GM23248 (cell line): ENCODE data around the gene MICAL1. TPM values are rescaled to one million over a fixed set of nuclear protein-coding genes. Genes with fewer than 3 reads are reported as not detected.

Experiments
- DNase-seq: peaks from one replicate; pipeline ENCODE4 v3.0.0-alpha.2; 2015
- H2AFZ ChIP-seq: fragments of 200-600 bp; sonication (generic); 2 replicates; pipeline ENCODE4 v1.6.1; 2016; ENCODE audit warnings: antibody characterized with exemption
- H3F3A ChIP-seq: fragments of 200-600 bp; sonication (generic); 2 replicates; pipeline ENCODE4 v1.6.1; 2016; ENCODE audit warnings: mild to moderate bottlenecking, antibody characterized with exemption, mixed run types; ENCODE audit not compliant: insufficient read depth
- H3K27ac ChIP-seq: fragments of 200-600 bp; sonication (generic); 2 replicates; pipeline ENCODE4 v1.5.1; 2016; ENCODE audit warnings: mild to moderate bottlenecking
- H3K27me3 ChIP-seq: fragments of 200-600 bp; sonication (generic); replicated peaks from 2 replicates; pipeline ENCODE4 v1.6.1; 2016; ENCODE audit warnings: mild to moderate bottlenecking; ENCODE audit not compliant: insufficient read depth
- H3K36me3 ChIP-seq: fragments of 200-600 bp; sonication (generic); 2 replicates; pipeline ENCODE4 v1.6.1; 2016; ENCODE audit warnings: low read depth, mild to moderate bottlenecking
- H3K4me1 ChIP-seq: fragments of 200-600 bp; sonication (generic); 2 replicates; pipeline ENCODE4 v1.6.1; 2016; ENCODE audit warnings: mild to moderate bottlenecking; ENCODE audit not compliant: insufficient read depth
- H3K4me2 ChIP-seq: fragments of 200-600 bp; sonication (generic); one replicate; pipeline ENCODE4 v1.6.1; 2016; ENCODE audit warnings: mild to moderate bottlenecking; ENCODE audit not compliant: unreplicated experiment
- H3K4me3 ChIP-seq: fragments of 200-600 bp; sonication (generic); 2 replicates; pipeline ENCODE4 v1.5.1; 2016; ENCODE audit warnings: mild to moderate bottlenecking
- H3K79me2 ChIP-seq: fragments of 200-600 bp; sonication (generic); 2 replicates; pipeline ENCODE4 v1.6.1; 2016; ENCODE audit warnings: mild to moderate bottlenecking; ENCODE audit not compliant: insufficient read depth
- H3K9ac ChIP-seq: fragments of 200-600 bp; sonication (generic); 2 replicates; pipeline ENCODE4 v1.6.1; 2016; ENCODE audit warnings: mild to moderate bottlenecking
- H3K9me2 ChIP-seq: fragments of 200-600 bp; sonication (generic); 2 replicates; pipeline ENCODE4 v1.6.1; 2016; ENCODE audit warnings: mixed run types, mild to moderate bottlenecking, moderate library complexity; ENCODE audit not compliant: insufficient read depth
- H3K9me3 ChIP-seq: fragments of 200-600 bp; sonication (generic); one replicate; pipeline ENCODE4 v1.6.1; 2017; ENCODE audit warnings: low read depth
- H4K20me1 ChIP-seq: fragments of 200-600 bp; sonication (generic); 2 replicates; pipeline ENCODE4 v1.6.0; 2016; ENCODE audit not compliant: insufficient read depth
- EZH2 ChIP-seq: fragments of 200-600 bp; sonication (generic); IDR thresholded peaks from 2 replicates; pipeline ENCODE4 v1.6.1; 2018; ENCODE audit warnings: antibody characterized with exemption, mild to moderate bottlenecking; ENCODE audit not compliant: insufficient read depth, poor library complexity, severe bottlenecking
- EZH2phosphoT487 ChIP-seq: fragments of 200-600 bp; sonication (generic); IDR thresholded peaks from 2 replicates; pipeline ENCODE4 v1.6.1; 2018; ENCODE audit warnings: antibody characterized with exemption, moderate library complexity, mild to moderate bottlenecking, low read depth; ENCODE audit not compliant: insufficient read depth
- WGBS, 2 experiments: methylation state at CpG; one replicate each; pipeline ENCODE4 v1.1.6; 2015 to 2017; ENCODE audit warnings: low lambda C conversion rate in 2 of 2, low coverage in 1 of 2; ENCODE audit errors: missing lambda C conversion rate in 2 of 2; 5-methylcytosine and 5-hydroxymethylcytosine counted together
- in situ Hi-C: fragments of 300-500 bp; cut with MboI; formaldehyde crosslinking; loops from 2 replicates; pipeline ENCODE4 v1.15.0; 2020
- polyA plus RNA-seq: library from polyadenylated mRNA; unstranded; fragments of >200 nt; fragmentation: Nextera tagmentation; extraction: Ambion mirVana; gene quantifications from 2 replicates; pipeline ENCODE4 v1.2.1, GENCODE V29; 2016
- total RNA-seq: library from RNA; depleted of rRNA; stranded (reverse); fragments of >200 nt; shearing (Covaris generic); gene quantifications from 2 replicates; pipeline ENCODE4 v1.2.3, GENCODE V29; 2014

Gene MICAL1
- total and polyA plus RNA-seq, 2 experiments from 2014 or later = 26.1 to 57.8 TPM

DNA sequence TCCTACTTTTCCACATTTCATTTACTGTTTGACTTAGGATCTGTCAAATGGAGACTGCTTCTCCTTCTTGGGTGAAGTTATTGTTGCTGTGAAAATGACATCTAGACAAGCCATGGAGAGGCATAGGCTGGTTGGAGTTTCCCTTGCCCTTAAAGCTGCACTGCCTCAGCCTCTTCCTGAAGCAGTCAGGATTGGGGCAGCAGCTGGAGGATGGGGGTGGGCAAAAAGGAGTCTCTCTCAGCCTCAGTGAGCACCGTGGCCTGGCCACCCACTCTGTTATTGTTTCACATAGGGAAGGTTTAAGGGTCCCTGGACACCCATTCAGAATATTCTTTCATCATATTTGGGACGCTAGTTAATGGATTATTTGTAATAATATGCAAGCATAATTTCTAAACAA is 35.1 kb upstream of the MICAL1 start:
- H3F3A ChIP-seq = no peaks in the 10 kb centered on the region
- peaks cover 3% of the 10 kb centered on the region; the same call in 1 of the 2 replicates for H3K9me2 ChIP-seq
- no peak overlapping the region for H3K4me3 ChIP-seq
- in situ Hi-C loops = no loop called here
- H3K9me3 ChIP-seq = no peaks in the 10 kb centered on the region
- no peak overlapping the region for H2AFZ ChIP-seq
- H3K27me3 ChIP-seq = no peaks in the 10 kb centered on the region
- no peaks in the 10 kb centered on the region for H4K20me1 ChIP-seq
- DNase-seq = no peak
- 53 to 59% methylated on average over 2 of the region's 2 CpGs for WGBS, 2 experiments
- no peaks in the 10 kb centered on the region for H3K4me1 ChIP-seq
- no peaks in the 10 kb centered on the region for H3K79me2 ChIP-seq
- no peak overlapping the region for H3K27ac ChIP-seq
- no peak for TF ChIP-seq EZH2
- TF ChIP-seq EZH2phosphoT487 = no peak
- H3K9ac ChIP-seq = no peak overlapping the region
- H3K36me3 ChIP-seq = no peaks in the 10 kb centered on the region
- no peak overlapping the region for H3K4me2 ChIP-seq

- TF ChIP-seq EZH2phosphoT487 (no peak), EZH2 (no peak)
- Histone ChIP-seq H3K27me3 (no peaks in the 10 kb centered on the region), H4K20me1 (no peaks in the 10 kb centered on the region), H3K9me2 (peaks cover 3% of the 10 kb centered on the region; the same call in 1 of the 2 replicates), H3K9me3 (no peaks in the 10 kb centered on the region), H2AFZ (no peak overlapping the region), H3K36me3 (no peaks in the 10 kb centered on the region), H3F3A (peaks cover 8% of the 10 kb centered on the region), H3K4me2 (no peak overlapping the region), H3K4me3 (no peak overlapping the region), H3K79me2 (no peaks in the 10 kb centered on the region), H3K27ac (no peak overlapping the region), H3K9ac (no peak overlapping the region), H3K4me1 (no peaks in the 10 kb centered on the region)
- DNase-seq = no peak
- in situ Hi-C loops = no loop called here
These were observed 32.4 kb upstream of the MICAL1 start for GRCh38 chr6:109488001-109488400.

GRCh38 chr6:109486068-109486467 is 30.5 kb upstream of the MICAL1 start:
- Histone ChIP-seq H3K9me2 (peaks cover 3% of the 10 kb centered on the region; the same call in 1 of the 2 replicates), H2AFZ (no peak overlapping the region), H3K27me3 (no peaks in the 10 kb centered on the region), H3K9ac (no peak overlapping the region), H3K4me1 (peaks cover 7% of the 10 kb centered on the region), H3K4me2 (no peak overlapping the region), H3F3A (peaks cover 8% of the 10 kb centered on the region), H4K20me1 (no peaks in the 10 kb centered on the region), H3K36me3 (peaks cover 8% of the 10 kb centered on the region; the same call in 1 of the 2 replicates), H3K9me3 (no peaks in the 10 kb centered on the region), H3K79me2 (peaks cover 12% of the 10 kb centered on the region), H3K27ac (no peak overlapping the region), H3K4me3 (no peak overlapping the region)
- no peak for DNase-seq
- no peak for TF ChIP-seq EZH2phosphoT487
- TF ChIP-seq EZH2 = no peak
- in situ Hi-C loops = no loop called here
- 97 to 100% methylated on average over 1 of the region's 1 CpG for WGBS, 2 experiments

DNA sequence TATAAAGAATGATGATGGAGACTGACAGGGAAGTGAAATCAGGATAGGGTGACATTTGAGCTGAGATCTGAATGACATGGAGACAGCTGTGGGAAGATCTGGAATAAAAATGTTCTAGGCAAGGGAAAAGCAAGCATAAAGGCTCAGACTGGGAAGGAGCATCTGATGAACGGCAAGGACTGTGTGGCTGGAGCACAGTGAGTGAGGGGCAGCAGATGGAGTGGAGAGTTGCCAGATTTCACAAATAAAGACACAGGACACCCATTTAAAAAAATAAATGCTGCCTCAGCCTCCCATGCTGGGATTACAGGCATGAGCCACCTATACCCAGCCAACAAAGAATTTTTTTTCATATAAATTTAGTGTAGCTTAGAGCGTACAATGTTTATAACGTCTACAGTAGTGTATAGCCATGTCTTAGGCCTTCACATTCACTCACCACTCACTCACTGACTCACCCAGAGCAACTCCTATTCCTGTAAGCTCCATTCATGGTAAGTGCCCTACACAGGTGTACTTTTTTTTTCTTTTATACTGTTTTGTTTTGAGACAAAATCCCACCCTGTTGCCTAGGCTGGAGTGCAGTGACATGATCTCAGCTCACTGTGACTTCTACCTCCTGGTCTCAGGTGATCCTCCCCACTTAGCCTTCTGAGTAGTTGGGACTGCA is 29.8 kb upstream of the MICAL1 start:
- H3K79me2 ChIP-seq = peaks cover 19% of the 10 kb centered on the region
- in situ Hi-C loops = no loop called here
- no peaks in the 10 kb centered on the region for H3K27me3 ChIP-seq
- peaks cover 14% of the 10 kb centered on the region for H3K4me1 ChIP-seq
- no peak for DNase-seq
- no peak overlapping the region for H2AFZ ChIP-seq
- no peaks in the 10 kb centered on the region for H3K9me3 ChIP-seq
- H3K9ac ChIP-seq = no peak overlapping the region
- H3F3A ChIP-seq = peaks cover 8% of the 10 kb centered on the region
- no peak overlapping the region for H3K4me3 ChIP-seq
- H3K36me3 ChIP-seq = peaks cover 10% of the 10 kb centered on the region; the same call in 1 of the 2 replicates
- no peak overlapping the region for H3K4me2 ChIP-seq
- 66 to 70% methylated on average over 3 of the region's 3 CpGs for WGBS, 2 experiments
- H3K9me2 ChIP-seq = peaks cover 3% of the 10 kb centered on the region; the same call in 1 of the 2 replicates
- TF ChIP-seq EZH2 = no peak
- no peak for TF ChIP-seq EZH2phosphoT487
- H4K20me1 ChIP-seq = no peaks in the 10 kb centered on the region
- H3K27ac ChIP-seq = no peak overlapping the region

GRCh38 chr6:109484122-109484521 is 28.6 kb upstream of the MICAL1 start:
- Histone ChIP-seq H3K27me3 (no peaks in the 10 kb centered on the region), H3K27ac (no peak overlapping the region), H3F3A (peaks cover 8% of the 10 kb centered on the region), H3K4me1 (peaks cover 23% of the 10 kb centered on the region), H2AFZ (peak overlapping the region; percentile 84), H3K36me3 (peaks cover 10% of the 10 kb centered on the region; the same call in 1 of the 2 replicates), H3K79me2 (peaks cover 31% of the 10 kb centered on the region), H3K9me3 (no peaks in the 10 kb centered on the region), H3K4me3 (peak overlapping the region; percentile 64), H3K4me2 (peak overlapping the region; percentile 75), H3K9me2 (peaks cover 3% of the 10 kb centered on the region; the same call in 1 of the 2 replicates), H3K9ac (peak overlapping the region; percentile 52; the same call in 1 of the 2 replicates), H4K20me1 (no peaks in the 10 kb centered on the region)
- in situ Hi-C loops = no loop called here
- DNase-seq = peak; percentile 23
- WGBS, 2 experiments = 5 to 9% methylated on average over 3 of the region's 3 CpGs
- no peak for TF ChIP-seq EZH2
